Omental fat pad (tissue), 4 donors: Measurements from ENCODE around the gene HMG20B. TPM values are rescaled to one million over a fixed set of nuclear protein-coding genes. Genes with fewer than 3 reads are reported as not detected.
"Not testable (repeated sequence)": the region's sequence is repeated elsewhere in the genome, so short reads cannot be mapped to it uniquely, and the experiment has no call there.

Experiments
- ATAC-seq: fragments of 150-250 bp; one replicate; pipeline ENCODE4 v1.9.1; 2016; ENCODE audit warnings: mild to moderate bottlenecking, moderate library complexity; ENCODE audit not compliant: low FRiP score
- DNase-seq: peaks from one replicate; pipeline ENCODE4 v3.0.0-alpha.2; 2019; ENCODE audit warnings: low spot score
- total RNA-seq, 4 donors: library from RNA; depleted of rRNA; stranded (reverse); fragments of >200 nt; gene quantifications; one replicate each; pipeline ENCODE4 v1.1.0, GENCODE V29; 2016
- TF ChIP-seq, protein P1 (sequence below), 3 donors: fragments of 450-650 bp; IDR thresholded peaks; one replicate each; pipeline ENCODE4 v1.5.1; 2016 to 2017; ENCODE audit warnings: antibody characterized with exemption in 3 of 3, mild to moderate bottlenecking in 3 of 3, moderate library complexity in 2 of 3

The HMG20B gene
- total RNA-seq, 4 donors from 2014 or later, result 60.4 to 95.8 (median 66.5) TPM

GRCh38 chr19:3528080-3528479, 44.7 kb upstream of the HMG20B start:
- DNase-seq (no peak), ATAC-seq (no peak)
- TF ChIP-seq, protein P1, sequence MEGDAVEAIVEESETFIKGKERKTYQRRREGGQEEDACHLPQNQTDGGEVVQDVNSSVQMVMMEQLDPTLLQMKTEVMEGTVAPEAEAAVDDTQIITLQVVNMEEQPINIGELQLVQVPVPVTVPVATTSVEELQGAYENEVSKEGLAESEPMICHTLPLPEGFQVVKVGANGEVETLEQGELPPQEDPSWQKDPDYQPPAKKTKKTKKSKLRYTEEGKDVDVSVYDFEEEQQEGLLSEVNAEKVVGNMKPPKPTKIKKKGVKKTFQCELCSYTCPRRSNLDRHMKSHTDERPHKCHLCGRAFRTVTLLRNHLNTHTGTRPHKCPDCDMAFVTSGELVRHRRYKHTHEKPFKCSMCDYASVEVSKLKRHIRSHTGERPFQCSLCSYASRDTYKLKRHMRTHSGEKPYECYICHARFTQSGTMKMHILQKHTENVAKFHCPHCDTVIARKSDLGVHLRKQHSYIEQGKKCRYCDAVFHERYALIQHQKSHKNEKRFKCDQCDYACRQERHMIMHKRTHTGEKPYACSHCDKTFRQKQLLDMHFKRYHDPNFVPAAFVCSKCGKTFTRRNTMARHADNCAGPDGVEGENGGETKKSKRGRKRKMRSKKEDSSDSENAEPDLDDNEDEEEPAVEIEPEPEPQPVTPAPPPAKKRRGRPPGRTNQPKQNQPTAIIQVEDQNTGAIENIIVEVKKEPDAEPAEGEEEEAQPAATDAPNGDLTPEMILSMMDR (IDR thresholded peaks at IDR 0.05), result no peak

DNA sequence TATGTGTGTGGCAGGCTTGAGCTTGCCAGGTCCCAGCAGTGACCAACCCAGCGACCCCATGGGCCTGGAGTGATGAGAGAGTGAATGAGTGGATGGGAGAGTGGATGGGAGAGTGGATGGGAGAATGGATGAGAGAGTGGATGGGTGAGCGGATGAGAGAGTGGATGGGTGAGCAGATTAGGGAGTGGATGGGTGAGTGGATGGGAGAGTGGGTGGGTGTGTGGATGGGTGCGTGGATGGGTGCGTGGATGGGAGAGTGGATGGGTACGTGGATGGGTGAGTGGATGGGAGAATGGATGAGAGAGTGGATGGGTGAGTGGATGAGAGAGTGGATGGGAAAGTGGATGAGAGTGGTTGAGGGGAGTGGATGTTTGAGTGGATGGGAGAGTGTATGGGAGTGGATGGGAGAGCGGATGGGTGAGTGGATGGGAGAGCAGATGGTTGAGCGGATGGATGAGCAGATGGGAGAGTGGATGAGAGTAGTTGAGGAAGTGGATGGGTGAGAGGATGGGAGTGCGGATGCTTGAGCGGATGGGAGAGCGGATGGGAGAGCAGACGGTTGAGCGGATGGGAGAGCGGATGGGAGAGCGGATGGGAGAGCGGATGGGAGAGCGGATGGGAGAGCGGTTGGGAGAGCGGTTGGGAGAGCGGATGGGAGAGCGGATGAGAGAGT, 44.1 kb upstream of the HMG20B start:
- TF ChIP-seq, protein P1 (IDR thresholded peaks at IDR 0.05), result no peak
- ATAC-seq (no peak), DNase-seq (no peak)

- DNase-seq, ATAC-seq: not testable (repeated sequence)
Measured at GRCh38 chr19:3529299-3529698, 43.4 kb upstream of the HMG20B start.

DNA sequence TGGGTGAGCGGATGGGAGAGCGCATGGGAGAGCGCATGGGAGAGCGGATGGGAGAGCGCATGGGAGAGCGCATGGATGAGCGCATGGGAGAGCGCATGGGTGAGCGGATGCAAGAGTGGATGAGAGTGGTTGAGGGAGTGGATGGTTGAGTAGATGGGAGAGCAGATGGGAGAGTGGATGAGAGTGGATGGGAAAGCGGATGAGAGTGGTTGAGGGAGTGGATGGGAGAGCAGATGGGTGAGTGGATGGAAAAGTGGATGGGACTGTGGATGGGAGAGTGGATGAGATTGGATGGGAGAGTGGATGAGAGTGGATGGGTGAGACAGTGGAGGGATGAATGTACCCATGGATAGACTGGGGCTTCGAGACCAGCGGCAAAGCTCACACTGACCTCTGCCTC, 42.4 kb upstream of the HMG20B start:
- TF ChIP-seq, protein P1 (IDR thresholded peaks at IDR 0.05), result no peak
- ATAC-seq (no peak), DNase-seq (no peak)

DNA sequence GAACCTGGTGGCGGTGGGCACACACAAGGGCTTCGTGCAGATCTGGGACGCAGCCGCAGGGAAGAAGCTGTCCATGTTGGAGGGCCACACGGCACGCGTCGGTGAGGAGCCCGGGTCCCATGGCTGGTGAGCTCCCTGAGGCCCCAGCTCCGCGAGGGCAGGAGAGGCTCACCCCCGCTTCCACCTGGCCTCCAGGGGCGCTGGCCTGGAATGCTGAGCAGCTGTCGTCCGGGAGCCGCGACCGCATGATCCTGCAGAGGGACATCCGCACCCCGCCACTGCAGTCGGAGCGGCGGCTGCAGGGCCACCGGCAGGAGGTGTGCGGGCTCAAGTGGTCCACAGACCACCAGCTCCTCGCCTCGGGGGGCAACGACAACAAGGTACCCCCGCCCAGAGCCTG, 41.0 kb upstream of the HMG20B start:
- TF ChIP-seq, protein P1 (IDR thresholded peaks at IDR 0.05), result no peak
- ATAC-seq, result no peak
- no peak for DNase-seq

- DNase-seq, result no peak
- ATAC-seq, result no peak
- TF ChIP-seq, protein P1 (IDR thresholded peaks at IDR 0.05), result no peak
Measured at GRCh38 chr19:3532154-3532786, 40.5 kb upstream of the HMG20B start.

DNA sequence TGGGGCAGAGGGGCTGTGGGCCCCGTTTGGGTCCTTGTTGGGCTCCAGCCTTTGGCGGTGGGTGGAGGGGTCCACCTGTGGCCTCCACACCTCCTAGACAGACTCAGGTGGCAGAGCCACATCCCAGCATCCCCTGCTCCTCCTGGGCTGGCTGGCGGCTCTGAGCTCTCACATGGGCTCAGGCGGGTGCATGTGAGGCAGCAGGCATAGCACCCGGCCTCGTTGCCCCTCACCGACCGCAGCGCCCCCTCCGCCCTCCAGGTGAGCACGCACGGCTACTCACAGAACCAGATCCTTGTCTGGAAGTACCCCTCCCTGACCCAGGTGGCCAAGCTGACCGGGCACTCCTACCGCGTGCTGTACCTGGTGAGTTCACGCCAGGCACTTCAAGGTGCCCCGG, 39.7 kb upstream of the HMG20B start:
- TF ChIP-seq, protein P1 (IDR thresholded peaks at IDR 0.05), result no peak
- DNase-seq (no peak), ATAC-seq (no peak)
